Gastrocnemius medialis (tissue), 4 donors: ENCODE results near the gene MN1.

Experiments used
- POLR2A ChIP-seq, 2 donors: fragments of 450-650 bp; IDR thresholded peaks; one replicate each; pipeline ENCODE4 v1.6.1; 2017; ENCODE audit warnings: antibody characterized with exemption in 2 of 2, mild to moderate bottlenecking in 2 of 2, moderate library complexity in 2 of 2
- TF ChIP-seq, protein P1 (sequence below), 5 experiments: fragments of 450-650 bp in 3 of 5; fragments of 200-600 bp in 2 of 5; sonication (generic) in 2 of 5; IDR thresholded peaks in 4 of 5; conservative IDR thresholded peaks in 1 of 5; 1 replicate in 4 of 5; 2 replicates in 1 of 5; pipeline ENCODE4 v1.5.1; 2016 to 2019; ENCODE audit warnings: antibody characterized with exemption in 5 of 5, mild to moderate bottlenecking in 3 of 5, moderate library complexity in 3 of 5

DNA sequence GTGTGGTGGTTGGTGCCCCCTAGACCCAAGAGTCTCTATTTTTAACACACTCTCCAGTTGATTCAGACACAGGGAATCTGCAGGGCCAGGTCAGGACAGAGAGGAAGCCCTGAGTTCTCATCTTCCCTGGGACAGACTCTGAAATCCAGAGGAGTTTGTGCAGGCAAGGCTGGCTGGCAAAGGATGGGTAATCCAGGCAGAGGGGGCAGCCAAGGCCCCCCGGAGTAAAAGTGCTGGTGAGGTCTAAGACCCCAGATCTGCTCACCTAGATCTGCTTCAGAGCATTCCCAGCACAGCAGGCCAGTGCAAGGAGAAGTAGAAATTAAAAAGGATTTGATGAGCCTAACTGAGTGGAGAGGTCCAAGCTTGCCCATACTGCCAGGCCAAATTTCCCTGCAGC lies 40.6 kb upstream of the MN1 start:
- TF ChIP-seq, protein P1, sequence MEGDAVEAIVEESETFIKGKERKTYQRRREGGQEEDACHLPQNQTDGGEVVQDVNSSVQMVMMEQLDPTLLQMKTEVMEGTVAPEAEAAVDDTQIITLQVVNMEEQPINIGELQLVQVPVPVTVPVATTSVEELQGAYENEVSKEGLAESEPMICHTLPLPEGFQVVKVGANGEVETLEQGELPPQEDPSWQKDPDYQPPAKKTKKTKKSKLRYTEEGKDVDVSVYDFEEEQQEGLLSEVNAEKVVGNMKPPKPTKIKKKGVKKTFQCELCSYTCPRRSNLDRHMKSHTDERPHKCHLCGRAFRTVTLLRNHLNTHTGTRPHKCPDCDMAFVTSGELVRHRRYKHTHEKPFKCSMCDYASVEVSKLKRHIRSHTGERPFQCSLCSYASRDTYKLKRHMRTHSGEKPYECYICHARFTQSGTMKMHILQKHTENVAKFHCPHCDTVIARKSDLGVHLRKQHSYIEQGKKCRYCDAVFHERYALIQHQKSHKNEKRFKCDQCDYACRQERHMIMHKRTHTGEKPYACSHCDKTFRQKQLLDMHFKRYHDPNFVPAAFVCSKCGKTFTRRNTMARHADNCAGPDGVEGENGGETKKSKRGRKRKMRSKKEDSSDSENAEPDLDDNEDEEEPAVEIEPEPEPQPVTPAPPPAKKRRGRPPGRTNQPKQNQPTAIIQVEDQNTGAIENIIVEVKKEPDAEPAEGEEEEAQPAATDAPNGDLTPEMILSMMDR (IDR thresholded peaks at IDR 0.05 in 4 of 5, conservative IDR thresholded peaks at IDR 0.05 in 1 of 5), result no peak
- TF ChIP-seq POLR2A (IDR thresholded peaks at IDR 0.05), result no peak
